ENCODE data around the gene NUBPL.

The NUBPL gene

GRCh38 chr14:31902945-31903646 is 341.9 kb downstream of the NUBPL start:
- no peak for TF ChIP-seq CTCF (IDR thresholded peaks at IDR 0.05)
- no peaks in the 10 kb centered on the region for H3K9me3 ChIP-seq (ENCODE audit: control insufficient read depth, low read length)
- H3K4me3 ChIP-seq (ENCODE audit: low read depth, low read length), result no peak overlapping the region
- no peak overlapping the region for H3K4me2 ChIP-seq (ENCODE audit: low read length)
- no peaks in the 10 kb centered on the region for H3K79me2 ChIP-seq
- H2AFZ ChIP-seq, result no peak overlapping the region
- no peak overlapping the region for H3K9ac ChIP-seq
- no peaks in the 10 kb centered on the region for H3K4me1 ChIP-seq
- no peaks in the 10 kb centered on the region for H3K27me3 ChIP-seq (ENCODE audit: control insufficient read depth, insufficient read depth, low read length)
- no peak overlapping the region for H3K27ac ChIP-seq
- H3K36me3 ChIP-seq (ENCODE audit: control insufficient read depth, insufficient read depth, low read length), result no peaks in the 10 kb centered on the region

GRCh38 chr14:31909977-31910376 is 348.8 kb downstream of the NUBPL start:
- H2AFZ ChIP-seq, result no peak overlapping the region
- H3K4me1 ChIP-seq, result no peaks in the 10 kb centered on the region
- no peaks in the 10 kb centered on the region for H3K36me3 ChIP-seq (ENCODE audit: control insufficient read depth, insufficient read depth, low read length)
- H3K4me3 ChIP-seq (ENCODE audit: low read depth, low read length), result no peak overlapping the region
- no peaks in the 10 kb centered on the region for H3K9me3 ChIP-seq (ENCODE audit: control insufficient read depth, low read length)
- no peak overlapping the region for H3K27ac ChIP-seq
- no peak overlapping the region for H3K4me2 ChIP-seq (ENCODE audit: low read length)
- no peaks in the 10 kb centered on the region for H3K27me3 ChIP-seq (ENCODE audit: control insufficient read depth, insufficient read depth, low read length)
- no peaks in the 10 kb centered on the region for H3K79me2 ChIP-seq
- no peak overlapping the region for H3K9ac ChIP-seq
- no peak for TF ChIP-seq CTCF (IDR thresholded peaks at IDR 0.05)
